H1 (cell line): ENCODE measurements around the gene AGRP. TPM values are rescaled to one million over a fixed set of nuclear protein-coding genes. Genes with fewer than 3 reads are reported as not detected.

Experiments
- CTCF ChIA-PET: fragments of 300-600 bp; sonication (Branson Sonifier 250); formaldehyde crosslinking; loops from one replicate; lab custom pipeline; 2021; ENCODE audit not compliant: partially characterized antibody; lab: Charles Lee
- POLR2A ChIA-PET: fragments of 300-600 bp; sonication (Branson Sonifier 250); formaldehyde crosslinking; loops from one replicate; lab custom pipeline; 2021; ENCODE audit warnings: inconsistent platforms; ENCODE audit not compliant: partially characterized antibody; lab: Charles Lee
- DNase-seq, 2 experiments: peaks; one replicate each; pipeline versions ENCODE4 v3.0.0 to v3.0.0-alpha.2; 2010 to 2022; ENCODE audit warnings: low spot score in 2 of 2, low read depth in 1 of 2, mixed read lengths in 1 of 2
- FAIRE-seq: peaks from 2 replicates; lab custom pipeline; 2011; peaks lifted over from hg19 to GRCh38; lab: Jason Lieb, UNC
- H2AFZ ChIP-seq: 2 replicates; pipeline ENCODE4 v1.8.1; 2012; ENCODE audit warnings: low read length, inconsistent platforms
- H2AK5ac ChIP-seq: 2 replicates; pipeline ENCODE4 v1.6.1; 2013; ENCODE audit warnings: low read depth, low read length
- H2BK120ac ChIP-seq: replicated peaks from 2 replicates; pipeline ENCODE3; 2013; ENCODE audit warnings: low read depth, low read length, inconsistent platforms
- H2BK12ac ChIP-seq: 2 replicates; pipeline ENCODE4 v1.6.1; 2013; ENCODE audit warnings: low read depth, low read length
- H2BK15ac ChIP-seq: 2 replicates; pipeline ENCODE4 v1.6.1; 2013; ENCODE audit warnings: low read length
- H2BK20ac ChIP-seq: 2 replicates; pipeline ENCODE4 v1.6.1; 2013; ENCODE audit warnings: low read length
- H2BK5ac ChIP-seq: 2 replicates; pipeline ENCODE4 v1.6.1; 2013; ENCODE audit warnings: low read depth, low read length
- H3K14ac ChIP-seq: 2 replicates; pipeline ENCODE4 v1.6.1; 2013; ENCODE audit warnings: inconsistent platforms; ENCODE audit not compliant: insufficient read length
- H3K18ac ChIP-seq: 2 replicates; pipeline ENCODE4 v1.6.1; 2013; ENCODE audit warnings: low read length; ENCODE audit errors: extremely low read depth
- H3K23ac ChIP-seq: 2 replicates; pipeline ENCODE4 v1.6.1; 2013; ENCODE audit warnings: inconsistent platforms; ENCODE audit not compliant: insufficient read length
- H3K23me2 ChIP-seq: 2 replicates; pipeline ENCODE4 v1.6.1; 2013; ENCODE audit warnings: low read depth, low read length
- H3K27ac ChIP-seq: 2 replicates; pipeline ENCODE4 v1.6.1; 2011; ENCODE audit warnings: low read depth, low read length, inconsistent platforms
- H3K27me3 ChIP-seq, 4 experiments: replicated peaks in 1 of 4; 1 replicate in 1 of 4; 2 replicates in 3 of 4; pipeline versions ENCODE4 v1.6.1 to v1.8.1; 2011 to 2013; ENCODE audit warnings: low read length in 3 of 4, mild to moderate bottlenecking in 3 of 4, inconsistent platforms in 2 of 4, mixed read lengths in 2 of 4, moderate library complexity in 1 of 4; ENCODE audit not compliant: control insufficient read depth in 3 of 4, insufficient read depth in 3 of 4; ENCODE audit errors: extremely low read depth in 1 of 4
- H3K36me3 ChIP-seq, 4 experiments: 2 replicates each; pipeline versions ENCODE4 v1.6.1 to v1.8.1; 2011 to 2013; ENCODE audit warnings: mild to moderate bottlenecking in 4 of 4, low read length in 3 of 4, moderate library complexity in 2 of 4, control low read depth in 1 of 4, inconsistent platforms in 1 of 4; ENCODE audit not compliant: insufficient read depth in 4 of 4, control insufficient read depth in 2 of 4
- H3K4ac ChIP-seq: replicated peaks from 2 replicates; pipeline ENCODE3; 2013; ENCODE audit warnings: low read length, low read depth, mixed read lengths, inconsistent platforms; ENCODE audit not compliant: insufficient read length
- H3K4me1 ChIP-seq, 4 experiments: replicated peaks in 1 of 4; 1 replicate in 1 of 4; 2 replicates in 3 of 4; pipeline versions ENCODE4 v1.6.1 to v1.8.1; 2011 to 2013; ENCODE audit warnings: low read length in 3 of 4, inconsistent platforms in 2 of 4, mixed read lengths in 1 of 4; ENCODE audit not compliant: insufficient read depth in 4 of 4, control insufficient read depth in 3 of 4
- H3K4me2 ChIP-seq, 2 experiments: 2 replicates each; pipeline versions ENCODE4 v1.6.1 to v1.8.1; 2011 to 2013; ENCODE audit warnings: low read depth in 2 of 2, low read length in 2 of 2, control low read depth in 1 of 2, inconsistent platforms in 1 of 2, mild to moderate bottlenecking in 1 of 2; ENCODE audit not compliant: insufficient read depth in 1 of 2
- H3K4me3 ChIP-seq, 4 experiments: fragments of 200-600, 300-600 bp in 1 of 4; sonication (generic), shearing (Covaris generic), sonication (Bioruptor Twin) in 1 of 4; 2 replicates each; pipeline versions ENCODE4 v1.5.1 to v1.8.1; 2011 to 2016; ENCODE audit warnings: low read length in 4 of 4, low read depth in 3 of 4, control low read depth in 2 of 4, inconsistent platforms in 2 of 4, mild to moderate bottlenecking in 2 of 4, mixed read lengths in 1 of 4, moderate library complexity in 1 of 4; ENCODE audit not compliant: insufficient read depth in 2 of 4; ENCODE audit errors: extremely low read depth in 1 of 4
- H3K56ac ChIP-seq: replicated peaks from 2 replicates; pipeline ENCODE3; 2013; ENCODE audit warnings: low read depth, mild to moderate bottlenecking, mixed read lengths, low read length, inconsistent platforms; ENCODE audit not compliant: insufficient read length
- H3K79me1 ChIP-seq: 2 replicates; pipeline ENCODE4 v1.6.1; 2013; ENCODE audit warnings: low read depth, low read length, control low read depth
- H3K79me2 ChIP-seq, 2 experiments: 2 replicates each; pipeline versions ENCODE4 v1.6.1 to v1.8.1; 2012 to 2013; ENCODE audit warnings: low read length in 2 of 2, mild to moderate bottlenecking in 2 of 2, inconsistent platforms in 1 of 2; ENCODE audit not compliant: insufficient read depth in 2 of 2, control insufficient read depth in 1 of 2
- H3K9ac ChIP-seq, 4 experiments: replicated peaks in 1 of 4; 1 replicate in 1 of 4; 2 replicates in 3 of 4; pipeline versions ENCODE4 v1.6.1 to v1.8.1; 2011 to 2013; ENCODE audit warnings: low read depth in 3 of 4, low read length in 3 of 4, control low read depth in 2 of 4, mild to moderate bottlenecking in 2 of 4, moderate library complexity in 2 of 4, inconsistent platforms in 1 of 4; ENCODE audit errors: extremely low read depth in 1 of 4
- H3K9me3 ChIP-seq, 2 experiments: 2 replicates each; pipeline versions ENCODE4 v1.6.1 to v1.8.1; 2012 to 2013; ENCODE audit warnings: mild to moderate bottlenecking in 2 of 2, moderate library complexity in 2 of 2, control low read depth in 1 of 2, inconsistent platforms in 1 of 2, low read depth in 1 of 2, low read length in 1 of 2, mixed read lengths in 1 of 2; ENCODE audit not compliant: insufficient read depth in 2 of 2
- H4K20me1 ChIP-seq, 2 experiments: replicated peaks in 1 of 2; 2 replicates each; pipeline versions ENCODE3 to v1.8.1; 2011 to 2013; ENCODE audit warnings: inconsistent platforms in 2 of 2, low read length in 2 of 2, mild to moderate bottlenecking in 1 of 2; ENCODE audit not compliant: insufficient read depth in 2 of 2, control insufficient read depth in 1 of 2
- H4K5ac ChIP-seq: 2 replicates; pipeline ENCODE4 v1.6.1; 2013; ENCODE audit warnings: low read length, low read depth, mixed read lengths, inconsistent platforms; ENCODE audit not compliant: insufficient read length
- H4K8ac ChIP-seq: 2 replicates; pipeline ENCODE4 v1.8.0; 2013; ENCODE audit warnings: mild to moderate bottlenecking, moderate library complexity, low read length, inconsistent platforms; ENCODE audit not compliant: insufficient read depth; ENCODE audit errors: extremely low read depth
- H4K91ac ChIP-seq: replicated peaks from 2 replicates; pipeline ENCODE3; 2013; ENCODE audit warnings: low read length, mixed read lengths, inconsistent platforms; ENCODE audit not compliant: insufficient read length
- CBX8 ChIP-seq: fragments of 300-800, 300-1000 bp; sonication (generic); IDR thresholded peaks from 2 replicates; pipeline ENCODE4 v1.7.1; 2016; ENCODE audit warnings: low read depth, low read length, borderline replicate concordance
- HDAC6 ChIP-seq: IDR thresholded peaks from one replicate; pipeline ENCODE4 v1.7.1; 2012; ENCODE audit warnings: low read depth, mild to moderate bottlenecking, inconsistent platforms, low read length, moderate library complexity
- SP4 ChIP-seq: IDR thresholded peaks from 2 replicates; pipeline ENCODE4 v1.6.1; 2012; ENCODE audit warnings: low read length, inconsistent platforms
- TAF7 ChIP-seq: optimal IDR thresholded peaks from 2 replicates; pipeline ENCODE3; 2011; ENCODE audit warnings: low read depth, mild to moderate bottlenecking, inconsistent platforms, low read length, moderate library complexity, borderline replicate concordance
- TCF12 ChIP-seq: IDR thresholded peaks from 2 replicates; pipeline ENCODE4 v1.6.1; 2011; ENCODE audit warnings: low read depth, mild to moderate bottlenecking, low read length
- WGBS, 2 experiments: shearing (Covaris generic) in 1 of 2; methylation state at CpG; one replicate each; pipeline versions ENCODE4 v1.1.6 to v1.1.7; 2013 to 2015; ENCODE audit warnings: low lambda C conversion rate in 2 of 2, mixed read lengths in 2 of 2, inconsistent platforms in 1 of 2, low coverage in 1 of 2, missing lambda C conversion rate in 1 of 2; ENCODE audit not compliant: insufficient replicate concordance in 2 of 2, insufficient coverage in 1 of 2, insufficient read length in 1 of 2; ENCODE audit errors: extremely low coverage in 1 of 2, missing lambda C conversion rate in 1 of 2; 5-methylcytosine and 5-hydroxymethylcytosine counted together
- polyA plus RNA-seq, 7 experiments: library from polyadenylated mRNA; depleted of rRNA in 3 of 7; stranded (reverse) in 5 of 7; unstranded in 2 of 7; fragments of >200 nt in 5 of 7; fragments of 200-250 nt in 2 of 7; gene quantifications; 1 replicate in 5 of 7; 2 replicates in 1 of 7; 4 replicates in 1 of 7; pipeline versions ENCODE4 v1.2.1 to v1.2.3, GENCODE V29; 2011 to 2013; ENCODE audit warnings: missing spikeins in 2 of 7, mixed read lengths in 2 of 7
- total RNA-seq: library from RNA; stranded (reverse); fragmentation: NEBNext Ultra II Directional; extraction: Animal tissue kit (Norgen Biotek cat#: 25700); gene quantifications from 2 replicates; pipeline ENCODE4 v1.2.1, GENCODE V29; 2021

Gene AGRP
- total and polyA plus RNA-seq, 2 of the 8 experiments (the other 6 are each of a cell fraction or from before 2014, with no cell fraction given): not detected

GRCh38 chr16:67466581-67466980, 16.8 kb downstream of the AGRP start:
- Histone ChIP-seq H2BK12ac (no peak overlapping the region), H3K79me2 (peaks cover 0 to 11% of the 10 kb centered on the region in 2 experiments; a peak in 1 of 4 replicates), H3K27ac (no peak overlapping the region), H3K14ac (no peak overlapping the region), H3K9me3 (no peaks in the 10 kb centered on the region), H3K27me3 (no peaks in the 10 kb centered on the region), H2BK5ac (no peak overlapping the region), H3K23me2 (no peaks in the 10 kb centered on the region), H2AFZ (no peak overlapping the region), H2AK5ac (no peak overlapping the region), H3K23ac (no peak overlapping the region), H2BK20ac (no peak overlapping the region), H3K18ac (no peak overlapping the region), H2BK120ac (no peak overlapping the region), H3K4ac (no peak overlapping the region), H3K9ac (no peak overlapping the region; a peak in 1 of 7 replicates), H3K56ac (no peak overlapping the region), H3K36me3 (no peaks in the 10 kb centered on the region), H3K4me3 (no peak overlapping the region), H4K8ac (no peak overlapping the region), H3K4me2 (no peak overlapping the region), H4K20me1 (peaks cover 10 to 13% of the 10 kb centered on the region in 2 experiments), H3K4me1 (peaks cover 0 to 5% (median 2%) of the 10 kb centered on the region in 4 experiments; a peak in 3 of 7 replicates), H3K79me1 (no peaks in the 10 kb centered on the region; the same call in none of the 2 replicates), H4K91ac (no peak overlapping the region), H2BK15ac (no peak overlapping the region), H4K5ac (no peak overlapping the region)
- FAIRE-seq (no peak), DNase-seq (no peak)
- POLR2A ChIA-PET: no interaction called here
- no peak for TF ChIP-seq TCF12
- no peak for TF ChIP-seq HDAC6
- no peak for TF ChIP-seq SP4
- TF ChIP-seq CBX8: no peak
- no peak for TF ChIP-seq TAF7
- CTCF ChIA-PET: interaction anchor here (0.8 to 28.6 kb wide), 11 partner anchors 12 to 206 kb away, joined by 3 to 683 read pairs (median 7); partner anchors contain the start of gene HSD11B2
- 87% methylated on average over 6 of the region's 6 CpGs; no CpG with 5 or more reads in 1 of the 2 experiments for WGBS, 2 experiments
